NT2/D1 (cell line): Measurements from ENCODE around the gene OSGEP.

Experiments used
- YY1 ChIP-seq: IDR thresholded peaks from 2 replicates; pipeline ENCODE4 v1.6.1; 2011; ENCODE audit not compliant: insufficient read length, insufficient read depth
- ZNF274 ChIP-seq: IDR thresholded peaks from 2 replicates; pipeline ENCODE4 v1.6.1; 2011; ENCODE audit warnings: mild to moderate bottlenecking, low read depth, low read length

DNA sequence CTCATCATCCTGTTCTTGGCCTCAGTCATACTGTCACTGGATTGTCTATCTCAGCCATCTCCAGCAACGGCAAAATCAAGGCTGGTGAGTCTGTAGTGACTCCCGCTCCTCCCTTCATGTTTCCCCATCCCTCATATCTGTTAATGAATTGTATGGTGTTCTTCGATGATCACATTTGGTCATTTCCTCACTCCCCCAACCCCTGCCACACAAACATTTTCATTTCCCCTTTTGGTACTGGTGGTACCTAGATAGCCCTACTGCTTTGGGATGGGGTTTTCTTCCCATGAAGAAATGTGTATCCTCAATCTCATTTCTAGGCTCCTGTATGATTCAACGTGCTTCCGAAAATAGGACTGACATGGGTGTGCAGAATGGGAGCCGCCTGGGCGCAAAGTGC, 15.9 kb downstream of the OSGEP start:
- TF ChIP-seq YY1 (no peak), ZNF274 (no peak)
